Measurements from ENCODE around the gene TMCC2. TPM values are rescaled to one million over a fixed set of nuclear protein-coding genes. Genes with fewer than 3 reads are reported as not detected.

TMCC2 gene
- total RNA-seq, 1 experiment from 2014 or later = 2.2 TPM

GRCh38 chr1:205258719-205259118, 31.0 kb downstream of the TMCC2 start:
- no peak overlapping the region for H3K27ac ChIP-seq (ENCODE audit: low read depth, low read length, poor library complexity, severe bottlenecking)
- intact Hi-C loops (cut with micrococcal nuclease; ENCODE audit: unreplicated experiment) = loop anchor here (5.0 kb wide), 3 partner anchors 136 to 451 kb away; partner anchors contain the start of gene RBBP5
- H3K4me3 ChIP-seq (ENCODE audit: low read depth, low read length, poor library complexity, severe bottlenecking) = no peak overlapping the region
- no peak for DNase-seq (ENCODE audit: low spot score)
- POLR2A ChIA-PET (ENCODE audit: low non-redundant PET) = interaction anchor here (0.6 kb wide), 1 partner anchor 257 kb away, joined by 4 read pairs; no protein-coding TSS in a partner anchor
- peaks cover 15% of the 10 kb centered on the region for H3K4me1 ChIP-seq (ENCODE audit: insufficient read depth, low read length, poor library complexity, severe bottlenecking)
- no TSS peak for BruUV-seq (replicated peaks)
- no peak for TF ChIP-seq EZH2 (IDR thresholded peaks at IDR 0.05; ENCODE audit: borderline replicate concordance, low read depth, low read length, poor library complexity, severe bottlenecking)
- TF ChIP-seq CTCF (conservative IDR thresholded peaks at IDR 0.05; ENCODE audit: low read depth, low read length) = no peak
- H3K27me3 ChIP-seq (replicated peaks; ENCODE audit: insufficient read depth, low read depth, low read length, poor library complexity) = no peaks in the 10 kb centered on the region
- no peaks in the 10 kb centered on the region for H3K9me3 ChIP-seq (ENCODE audit: low read depth, low read length, poor library complexity, severe bottlenecking)
- H3K36me3 ChIP-seq (ENCODE audit: insufficient read depth, low read length, poor library complexity, severe bottlenecking) = no peaks in the 10 kb centered on the region
- CTCF ChIA-PET = no interaction called here

GRCh38 chr1:205259324-205259832, 31.6 kb downstream of the TMCC2 start:
- Histone ChIP-seq H3K36me3 (ENCODE audit: insufficient read depth, low read length, poor library complexity, severe bottlenecking) (no peaks in the 10 kb centered on the region), H3K27me3 (replicated peaks; ENCODE audit: insufficient read depth, low read depth, low read length, poor library complexity) (no peaks in the 10 kb centered on the region), H3K4me1 (ENCODE audit: insufficient read depth, low read length, poor library complexity, severe bottlenecking) (peaks cover 15% of the 10 kb centered on the region), H3K4me3 (ENCODE audit: low read depth, low read length, poor library complexity, severe bottlenecking) (no peak overlapping the region), H3K9me3 (ENCODE audit: low read depth, low read length, poor library complexity, severe bottlenecking) (no peaks in the 10 kb centered on the region), H3K27ac (ENCODE audit: low read depth, low read length, poor library complexity, severe bottlenecking) (no peak overlapping the region)
- TF ChIP-seq EZH2 (IDR thresholded peaks at IDR 0.05; ENCODE audit: borderline replicate concordance, low read depth, low read length, poor library complexity, severe bottlenecking) (no peak), CTCF (conservative IDR thresholded peaks at IDR 0.05; ENCODE audit: low read depth, low read length) (no peak)
- CTCF ChIA-PET = interaction anchor here (0.9 kb wide), 1 partner anchor 66 kb away, joined by 3 read pairs; no protein-coding TSS in a partner anchor
- no peak for DNase-seq (ENCODE audit: low spot score)
- no TSS peak for BruUV-seq (replicated peaks)
- POLR2A ChIA-PET (ENCODE audit: low non-redundant PET) = interaction anchor here (0.6 kb wide), 1 partner anchor 258 kb away, joined by 4 read pairs; no protein-coding TSS in a partner anchor
- intact Hi-C loops (cut with micrococcal nuclease; ENCODE audit: unreplicated experiment) = loop anchor here (5.0 kb wide), 3 partner anchors 137 to 452 kb away; partner anchors contain the start of gene RBBP5

GRCh38 chr1:205259998-205260397, 32.3 kb downstream of the TMCC2 start:
- H3K9me3 ChIP-seq (ENCODE audit: low read depth, low read length, poor library complexity, severe bottlenecking) = no peaks in the 10 kb centered on the region
- H3K36me3 ChIP-seq (ENCODE audit: insufficient read depth, low read length, poor library complexity, severe bottlenecking) = no peaks in the 10 kb centered on the region
- CTCF ChIA-PET = interaction anchor here (0.9 kb wide), 1 partner anchor 65 kb away, joined by 3 read pairs; no protein-coding TSS in a partner anchor
- TF ChIP-seq CTCF (conservative IDR thresholded peaks at IDR 0.05; ENCODE audit: low read depth, low read length) = no peak
- TF ChIP-seq EZH2 (IDR thresholded peaks at IDR 0.05; ENCODE audit: borderline replicate concordance, low read depth, low read length, poor library complexity, severe bottlenecking) = no peak
- BruUV-seq (replicated peaks) = no TSS peak
- intact Hi-C loops (cut with micrococcal nuclease; ENCODE audit: unreplicated experiment) = loop anchor here (5.0 kb wide), 3 partner anchors 138 to 453 kb away; partner anchors contain the start of gene RBBP5
- H3K4me1 ChIP-seq (ENCODE audit: insufficient read depth, low read length, poor library complexity, severe bottlenecking) = peaks cover 15% of the 10 kb centered on the region
- DNase-seq (ENCODE audit: low spot score) = no peak
- no peaks in the 10 kb centered on the region for H3K27me3 ChIP-seq (replicated peaks; ENCODE audit: insufficient read depth, low read depth, low read length, poor library complexity)
- no peak overlapping the region for H3K27ac ChIP-seq (ENCODE audit: low read depth, low read length, poor library complexity, severe bottlenecking)
- no peak overlapping the region for H3K4me3 ChIP-seq (ENCODE audit: low read depth, low read length, poor library complexity, severe bottlenecking)
- POLR2A ChIA-PET (ENCODE audit: low non-redundant PET) = no interaction called here

All from A673 (cell line).